Activated CD4-positive, alpha-beta T cell treated with anti-CD3 and anti-CD28 coated beads, Interleukin-10, Interleukin-2, amounts not matched to agents 100 ng/mL and 50 ng/mL, durations not matched to agents 16 hours and 8 hours (primary cell): ENCODE measurements around the gene GJA5.

Experiments
- DNase-seq: peaks from one replicate; pipeline ENCODE4 v3.0.0-alpha.2; 2020

The GJA5 gene

GRCh38 chr1:147723691-147724323 is 36.6 kb downstream of the GJA5 start:
- peak; percentile 9 for DNase-seq

GRCh38 chr1:147722124-147722523 is 38.3 kb downstream of the GJA5 start:
- DNase-seq, result no peak

- DNase-seq, result no peak
Measured at GRCh38 chr1:147721716-147722115, 38.7 kb downstream of the GJA5 start.

GRCh38 chr1:147720557-147720956 is 39.8 kb downstream of the GJA5 start:
- no peak for DNase-seq

DNA sequence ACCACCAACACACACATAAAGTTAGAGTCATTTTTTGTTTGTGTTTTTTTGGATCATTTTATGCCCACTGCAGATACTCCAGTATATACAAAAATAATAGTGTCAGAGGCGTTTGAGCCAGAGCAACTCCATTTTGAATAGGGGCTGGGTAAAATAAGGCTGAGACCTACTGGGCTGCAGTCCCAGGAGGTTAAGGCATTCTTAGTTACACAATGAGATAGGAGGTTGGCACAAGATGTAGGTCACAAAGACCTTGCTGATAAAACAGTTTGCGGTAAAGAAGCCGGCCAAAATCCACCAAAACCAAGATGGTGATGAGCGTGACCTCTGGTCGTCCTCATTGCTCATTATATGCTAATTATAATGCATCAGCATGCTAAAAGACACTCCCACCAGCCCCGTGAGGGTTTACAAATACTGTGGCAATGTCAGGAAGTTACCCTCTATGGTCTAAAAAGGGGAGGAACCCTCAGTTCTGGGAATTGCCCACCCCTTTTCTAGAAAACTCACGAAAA is 40.6 kb downstream of the GJA5 start:
- DNase-seq, result no peak

DNA sequence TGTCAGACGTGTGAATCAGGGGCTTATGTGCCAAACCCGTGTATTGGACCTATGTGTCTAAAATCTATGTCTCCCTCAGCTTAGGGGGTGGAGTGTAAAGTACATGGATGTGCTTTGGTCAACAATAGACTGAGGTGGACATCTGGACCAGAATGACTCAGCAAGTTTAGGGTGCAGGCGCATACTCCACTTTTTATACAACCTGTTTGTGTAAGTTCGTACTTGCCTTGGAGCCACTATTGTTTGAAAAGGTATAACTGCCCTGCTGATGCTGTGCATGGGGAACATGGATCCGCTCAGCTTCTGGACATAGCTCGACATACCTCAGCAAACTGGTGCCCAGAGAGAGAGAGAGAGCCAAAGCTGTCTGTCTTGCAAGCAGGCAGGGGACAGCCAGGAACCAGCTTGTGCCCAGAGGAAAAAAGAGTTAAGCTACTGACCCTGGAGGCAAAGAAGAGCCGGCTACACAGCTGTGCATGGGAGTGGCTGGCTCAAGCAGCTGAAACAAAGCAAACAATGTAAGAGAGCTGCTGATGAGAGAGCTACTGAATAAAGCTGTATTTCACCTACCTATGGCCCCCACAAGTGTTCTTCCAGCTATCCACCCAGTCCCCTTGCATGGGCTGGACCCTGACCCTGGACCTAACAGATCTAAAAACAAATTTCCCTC is 41.2 kb downstream of the GJA5 start:
- no peak for DNase-seq

DNA sequence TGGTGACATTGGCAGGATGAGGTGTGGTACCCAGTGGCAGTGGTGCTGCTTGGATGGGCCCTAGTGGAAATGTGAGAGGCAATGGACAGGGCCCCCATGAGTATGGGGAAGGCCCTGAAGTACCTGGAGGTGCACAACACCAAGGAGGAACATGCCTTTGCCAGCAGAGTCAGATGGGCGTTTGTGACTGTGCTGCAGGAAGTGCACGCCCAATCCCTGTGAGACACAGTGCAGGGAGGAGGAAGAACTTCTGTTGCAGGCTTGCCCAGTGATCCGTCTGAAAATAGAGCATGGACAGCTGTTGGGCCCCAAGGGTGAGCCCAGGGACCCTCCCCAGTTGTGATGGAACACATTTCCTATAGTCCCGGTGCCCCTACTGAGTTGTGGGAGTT is 42.7 kb downstream of the GJA5 start:
- no peak for DNase-seq

DNA sequence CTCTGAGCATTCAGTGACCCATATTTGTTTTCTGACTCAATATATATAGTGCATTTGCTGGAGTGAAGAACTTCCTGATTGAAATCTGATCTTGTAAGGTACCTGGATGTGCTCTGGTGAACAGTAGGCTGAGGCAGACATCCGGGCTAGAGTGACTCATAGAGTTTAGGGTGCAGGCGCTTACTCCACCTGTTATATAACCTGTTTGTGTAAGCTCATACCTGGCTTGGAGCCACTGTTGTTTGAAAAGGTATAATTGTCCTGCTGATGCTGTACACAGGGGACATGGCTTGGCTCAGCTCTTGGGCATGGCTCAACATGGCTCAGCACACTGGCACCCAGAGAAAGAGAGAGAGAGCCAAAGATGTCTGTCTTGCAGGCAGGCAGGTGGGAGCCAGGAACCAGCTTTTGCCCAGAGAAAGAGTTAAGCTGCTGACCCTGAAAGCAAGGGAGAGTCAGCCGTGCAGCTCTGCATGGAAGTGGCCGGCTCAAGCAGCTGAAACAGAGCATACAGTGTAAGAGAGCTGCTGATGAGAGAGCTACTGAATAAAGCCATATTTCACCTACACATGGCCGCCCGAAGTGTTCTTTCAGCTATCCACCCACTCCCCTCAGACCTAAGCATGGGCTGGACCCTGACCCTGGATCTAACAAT is 43.2 kb downstream of the GJA5 start:
- no peak for DNase-seq

DNA sequence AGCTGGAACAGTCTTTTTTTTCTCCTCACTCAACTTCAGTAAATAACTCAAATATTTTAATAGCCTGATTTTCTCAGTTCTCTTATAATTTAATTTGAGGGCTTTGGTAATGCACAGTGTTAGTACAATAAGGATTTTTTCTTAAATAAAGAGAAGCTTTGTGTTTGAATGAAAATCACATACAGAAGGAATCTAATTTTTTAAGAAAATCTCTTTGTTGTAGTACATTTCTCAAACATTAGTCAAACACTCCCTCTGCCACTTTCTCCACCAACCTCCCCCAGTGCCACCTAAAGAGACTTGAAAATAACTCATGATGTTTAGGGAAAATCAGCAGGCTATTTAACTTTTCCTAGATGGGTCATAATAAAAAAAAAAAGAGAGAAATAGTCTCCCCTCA is 47.8 kb downstream of the GJA5 start:
- no peak for DNase-seq
